ENCODE data around the gene LY6G5B. TPM values are rescaled to one million over a fixed set of nuclear protein-coding genes. Genes with fewer than 3 reads are reported as not detected.

Gene LY6G5B, protein sequence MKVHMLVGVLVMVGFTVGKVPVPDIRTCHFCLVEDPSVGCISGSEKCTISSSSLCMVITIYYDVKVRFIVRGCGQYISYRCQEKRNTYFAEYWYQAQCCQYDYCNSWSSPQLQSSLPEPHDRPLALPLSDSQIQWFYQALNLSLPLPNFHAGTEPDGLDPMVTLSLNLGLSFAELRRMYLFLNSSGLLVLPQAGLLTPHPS
- 5.2 and 8.3 TPM in 2 replicates for total RNA-seq

DNA sequence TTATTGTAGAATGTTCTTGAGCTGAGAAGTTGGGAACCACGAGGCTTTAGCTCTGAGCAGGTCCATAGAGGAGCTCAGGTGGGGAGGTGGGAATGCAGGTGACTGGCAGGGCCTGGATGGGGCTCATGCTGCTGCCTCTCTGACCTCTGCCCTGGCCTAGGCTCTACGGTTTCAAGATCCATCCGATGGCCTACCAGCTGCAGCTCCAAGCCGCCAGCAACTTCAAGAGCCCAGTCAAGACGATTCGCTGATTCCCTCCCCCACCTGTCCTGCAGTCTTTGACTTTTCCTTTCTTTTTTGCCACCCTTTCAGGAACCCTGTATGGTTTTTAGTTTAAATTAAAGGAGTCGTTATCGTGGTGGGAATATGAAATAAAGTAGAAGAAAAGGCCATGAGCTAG is at the start of gene LY6G5B:
Gene LY6G5B, plus strand, starts transcription at position 301 of the 400 bp plus-strand sequence. CDS start 975 bp downstream, outside the sequence.

DNA sequence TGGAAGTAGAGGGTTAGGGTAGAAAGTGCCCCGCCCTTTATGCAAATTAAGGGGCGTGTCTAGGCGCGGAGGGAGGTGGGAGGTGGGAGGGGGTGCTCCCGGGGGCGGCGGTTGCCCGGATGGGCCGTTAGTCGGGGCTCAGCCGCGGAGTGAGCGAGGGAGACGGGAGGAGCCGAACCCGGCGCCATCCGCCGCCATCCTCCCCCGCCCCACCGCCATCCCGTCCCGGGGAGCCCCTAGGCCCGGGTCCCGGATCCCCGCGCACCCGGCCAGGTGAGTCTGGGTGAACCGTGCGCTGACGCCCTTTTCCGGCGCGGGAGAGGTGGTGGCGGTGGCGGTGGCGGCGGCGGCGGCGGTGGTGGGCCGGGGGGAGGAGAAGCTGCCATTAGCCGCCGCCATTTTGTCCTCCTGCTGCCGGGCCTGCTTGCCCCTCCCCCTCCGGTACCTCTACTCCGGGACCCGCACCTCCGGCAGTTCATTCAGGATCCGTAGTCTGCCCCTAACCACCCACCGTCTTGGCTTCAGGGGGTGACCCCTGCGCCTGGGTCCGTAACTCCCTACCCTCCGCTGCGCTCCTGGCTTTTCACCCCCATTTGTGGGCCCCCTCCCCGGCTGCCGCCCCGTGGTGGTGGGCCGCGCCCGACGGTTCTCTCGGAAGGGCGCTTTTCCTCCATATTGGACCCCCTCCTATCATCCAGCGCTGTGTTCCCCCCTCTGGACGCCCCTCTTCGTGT is 49.0 kb upstream of the LY6G5B start, which contains the start of gene PRRC2A:
Gene PRRC2A, plus strand, starts transcription at position 130 of the 734 bp plus-strand sequence. CDS start 2,075 bp downstream, outside the sequence.

DNA sequence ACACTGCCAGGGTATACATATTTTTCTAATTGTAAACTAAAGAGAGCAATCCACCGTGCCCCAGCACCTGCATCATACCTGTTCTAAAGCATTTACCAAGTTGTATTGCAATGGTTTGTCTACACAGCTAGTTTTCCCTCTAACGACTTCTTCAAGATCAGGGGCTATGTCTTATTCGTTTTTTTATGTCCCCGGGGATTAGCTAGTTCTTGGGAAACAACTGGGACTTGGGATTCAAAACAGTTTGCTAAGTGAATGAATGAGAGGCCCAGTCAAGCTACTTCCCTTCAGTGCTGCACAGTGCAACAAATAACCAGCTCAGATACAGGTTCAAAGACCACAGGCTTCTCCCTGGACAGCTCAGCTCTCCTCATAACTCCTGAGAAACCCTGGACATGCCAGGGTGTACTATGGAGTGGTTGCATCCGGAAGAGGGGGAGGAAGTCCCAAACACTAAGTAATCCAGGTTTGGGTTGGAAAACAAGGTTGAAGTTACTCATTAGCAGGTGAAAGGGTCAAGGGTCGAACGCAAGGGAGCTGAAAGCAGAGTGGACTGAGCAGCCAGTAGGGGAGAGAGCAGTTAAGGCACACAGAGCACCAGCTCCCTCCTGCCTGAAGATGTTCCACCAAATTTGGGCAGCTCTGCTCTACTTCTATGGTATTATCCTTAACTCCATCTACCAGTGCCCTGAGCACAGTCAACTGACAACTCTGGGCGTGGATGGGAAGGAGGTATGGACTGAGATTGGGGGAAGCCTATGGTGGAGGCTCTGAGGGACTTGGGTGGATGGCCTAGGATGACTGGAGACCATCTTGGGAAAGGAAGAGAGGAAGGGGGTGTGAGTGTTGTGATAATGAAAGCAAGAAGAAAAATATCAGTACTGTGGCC is 14.2 kb upstream of the LY6G5B start, which contains the start of gene APOM:
Gene APOM, plus strand, starts transcription at position 546 of the 889 bp plus-strand sequence. Its CDS starts 73 bp downstream, at position 619.

DNA sequence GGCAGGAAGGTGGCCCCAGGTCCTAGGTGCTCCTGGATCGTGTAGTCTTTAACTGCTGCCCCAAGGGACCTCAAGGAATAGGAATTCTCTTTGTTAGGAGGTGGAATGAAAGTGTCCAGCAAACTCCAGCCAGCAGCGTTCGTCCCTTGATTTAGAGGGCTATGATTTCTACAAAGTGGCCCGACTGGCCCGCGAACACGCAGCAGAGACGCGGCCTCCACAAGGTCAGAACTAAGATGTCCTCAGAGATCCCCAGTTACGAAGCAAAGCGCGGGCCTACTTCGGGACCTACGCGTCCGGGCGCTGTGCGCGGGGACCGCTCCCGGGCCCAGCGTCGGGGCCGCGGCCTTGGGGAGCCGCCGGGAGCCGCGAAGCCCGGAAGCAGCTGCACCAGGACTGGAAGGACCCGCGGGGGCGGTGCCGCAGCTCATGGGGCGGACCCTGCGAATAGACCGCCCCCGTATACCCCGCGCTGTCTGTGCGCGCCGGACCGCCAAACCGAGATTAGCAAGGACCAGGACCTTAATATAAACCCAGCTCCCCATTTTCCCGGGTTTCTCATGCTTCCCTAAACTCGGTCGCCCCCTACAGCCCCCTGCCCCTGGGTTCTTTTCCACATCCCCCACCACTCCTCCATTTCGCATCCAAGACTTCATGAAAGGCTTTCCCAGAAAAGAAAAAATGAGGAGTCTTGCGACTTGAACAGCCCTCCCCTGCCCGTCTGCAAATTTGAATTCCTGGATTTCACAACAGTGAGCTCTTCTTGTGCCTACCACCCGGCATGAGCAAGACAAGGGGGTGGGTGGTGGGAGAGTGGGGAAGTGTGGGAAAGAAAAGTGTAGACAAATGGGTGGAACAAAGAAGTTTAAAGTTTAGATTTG is 9.2 kb upstream of the LY6G5B start, which contains the start of gene C6orf47:
Gene C6orf47, minus strand, starts transcription at position 398 of the 881 bp plus-strand sequence. CDS start 831 bp downstream, outside the sequence.

DNA sequence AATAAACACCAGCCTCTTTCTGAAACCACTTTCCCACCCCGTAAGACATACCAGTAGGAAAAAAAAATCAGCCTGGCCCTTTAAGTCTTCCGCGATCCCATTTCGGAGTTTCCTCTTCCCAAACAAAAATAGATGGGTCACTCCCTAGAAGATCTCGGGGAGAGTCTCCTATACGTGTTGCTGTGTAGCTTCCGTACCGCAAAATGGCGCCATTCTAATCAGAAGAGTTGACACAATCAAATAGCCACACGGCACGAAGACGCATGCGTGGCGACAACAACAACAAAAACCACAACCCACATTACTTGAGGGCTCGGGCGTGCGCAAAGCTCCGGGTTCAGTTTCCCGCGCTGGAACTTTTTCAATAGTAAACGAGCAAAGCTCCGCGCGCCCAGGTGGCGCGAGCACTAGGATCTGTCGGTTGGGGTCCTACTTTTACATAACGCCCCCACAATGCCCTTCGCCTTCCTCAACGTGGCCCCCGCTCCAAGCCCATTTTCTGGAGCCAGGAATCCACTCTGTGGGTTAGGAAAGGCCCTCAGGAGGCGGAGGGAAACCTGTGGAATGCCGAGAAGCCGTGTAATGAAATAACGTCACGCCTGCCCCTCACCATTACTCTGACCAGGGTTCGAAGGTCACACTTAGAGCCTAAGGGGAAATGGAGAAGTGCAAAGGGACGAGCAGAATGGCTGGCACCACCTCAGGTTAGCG is 4.8 kb upstream of the LY6G5B start, which contains the start of gene GPANK1:
Gene GPANK1, minus strand, starts transcription at position 208 of the 711 bp plus-strand sequence. CDS start 519 bp downstream, outside the sequence.

DNA sequence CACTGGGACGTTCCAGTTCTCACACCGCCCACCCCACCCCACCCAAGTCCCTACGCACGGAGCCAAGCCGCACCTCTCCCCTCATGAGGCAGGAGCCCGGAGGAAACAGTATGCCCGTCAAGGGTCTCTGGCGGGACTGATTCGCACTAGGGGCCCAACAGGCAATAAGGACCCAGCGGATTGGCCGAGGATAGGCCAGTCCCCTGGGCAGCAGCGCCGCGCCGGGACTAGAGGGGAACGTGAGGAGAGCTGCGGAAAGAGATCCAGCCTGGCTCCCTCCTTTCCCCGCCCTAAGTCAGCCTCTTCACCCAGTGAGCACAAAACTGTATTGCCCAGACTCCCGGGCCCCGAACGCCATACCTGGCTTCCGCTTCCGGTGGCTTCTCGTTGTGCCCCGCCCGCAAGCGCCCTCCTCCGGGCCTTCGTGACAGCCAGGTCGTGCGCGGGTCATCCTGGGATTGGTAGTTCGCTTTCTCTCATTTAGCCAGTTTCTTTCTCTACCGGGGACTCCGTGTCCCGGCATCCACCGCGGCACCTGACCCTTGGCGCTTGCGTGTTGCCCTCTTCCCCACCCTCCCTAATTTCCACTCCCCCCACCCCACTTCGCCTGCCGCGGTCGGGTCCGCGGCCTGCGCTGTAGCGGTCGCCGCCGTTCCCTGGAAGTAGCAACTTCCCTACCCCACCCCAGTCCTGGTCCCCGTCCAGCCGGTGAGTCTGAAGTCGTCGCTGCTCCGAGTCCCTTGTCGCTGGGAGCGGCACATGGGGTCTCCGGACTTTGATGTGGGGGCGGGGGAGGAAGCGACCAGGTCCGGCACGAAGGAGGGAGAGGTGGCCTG is 4.1 kb upstream of the LY6G5B start, which contains the start of gene CSNK2B:
Gene CSNK2B, plus strand, starts transcription at position 580 of the 836 bp plus-strand sequence. CDS start 752 bp downstream, outside the sequence.

DNA sequence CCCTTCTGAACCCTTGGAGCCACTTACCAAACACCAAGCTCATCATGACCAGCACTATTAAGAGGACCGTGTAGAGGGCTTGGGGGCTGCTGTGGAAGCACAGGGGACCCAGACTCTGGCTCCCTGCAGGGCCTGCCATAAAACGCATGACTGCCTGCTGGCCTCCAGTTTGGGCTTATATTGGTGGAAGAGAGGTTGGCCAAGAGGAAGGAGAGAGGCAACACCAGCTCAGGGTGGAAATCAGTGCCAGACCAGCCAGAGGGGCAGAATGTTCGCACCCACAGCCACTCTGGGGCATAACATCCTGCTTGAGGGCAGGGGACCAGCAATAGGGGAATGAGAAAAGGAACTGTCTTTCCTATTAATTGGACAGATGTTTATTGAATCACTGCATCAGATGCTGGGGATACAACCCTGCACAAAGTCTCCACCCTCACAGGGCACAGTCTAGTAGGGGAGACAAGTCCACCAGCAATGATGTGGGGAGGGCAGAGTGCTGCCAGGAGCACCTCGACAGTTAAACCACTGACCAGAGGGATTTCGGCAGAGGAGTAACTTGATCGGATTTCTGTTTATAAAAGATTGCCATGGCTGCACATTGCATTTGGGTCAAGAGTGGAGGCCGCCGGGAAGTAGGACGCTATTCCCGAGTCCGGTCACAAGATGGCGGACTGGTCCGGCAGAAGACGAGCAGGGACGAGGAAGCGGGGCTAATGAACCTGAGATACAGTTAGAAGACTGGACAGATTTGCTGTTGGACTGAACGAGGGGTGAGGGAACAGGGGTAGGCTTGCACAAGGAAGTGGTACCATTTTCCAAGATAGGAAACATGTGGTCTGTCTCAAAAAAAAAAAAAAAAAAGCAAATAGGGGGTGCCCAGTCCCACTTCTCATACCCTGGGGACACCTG is 10.7 kb downstream of the LY6G5B start, which contains the start of gene LY6G5C:
Gene LY6G5C, minus strand, starts transcription at position 842 of the 909 bp plus-strand sequence. Its CDS starts 694 bp downstream, at position 148.

DNA sequence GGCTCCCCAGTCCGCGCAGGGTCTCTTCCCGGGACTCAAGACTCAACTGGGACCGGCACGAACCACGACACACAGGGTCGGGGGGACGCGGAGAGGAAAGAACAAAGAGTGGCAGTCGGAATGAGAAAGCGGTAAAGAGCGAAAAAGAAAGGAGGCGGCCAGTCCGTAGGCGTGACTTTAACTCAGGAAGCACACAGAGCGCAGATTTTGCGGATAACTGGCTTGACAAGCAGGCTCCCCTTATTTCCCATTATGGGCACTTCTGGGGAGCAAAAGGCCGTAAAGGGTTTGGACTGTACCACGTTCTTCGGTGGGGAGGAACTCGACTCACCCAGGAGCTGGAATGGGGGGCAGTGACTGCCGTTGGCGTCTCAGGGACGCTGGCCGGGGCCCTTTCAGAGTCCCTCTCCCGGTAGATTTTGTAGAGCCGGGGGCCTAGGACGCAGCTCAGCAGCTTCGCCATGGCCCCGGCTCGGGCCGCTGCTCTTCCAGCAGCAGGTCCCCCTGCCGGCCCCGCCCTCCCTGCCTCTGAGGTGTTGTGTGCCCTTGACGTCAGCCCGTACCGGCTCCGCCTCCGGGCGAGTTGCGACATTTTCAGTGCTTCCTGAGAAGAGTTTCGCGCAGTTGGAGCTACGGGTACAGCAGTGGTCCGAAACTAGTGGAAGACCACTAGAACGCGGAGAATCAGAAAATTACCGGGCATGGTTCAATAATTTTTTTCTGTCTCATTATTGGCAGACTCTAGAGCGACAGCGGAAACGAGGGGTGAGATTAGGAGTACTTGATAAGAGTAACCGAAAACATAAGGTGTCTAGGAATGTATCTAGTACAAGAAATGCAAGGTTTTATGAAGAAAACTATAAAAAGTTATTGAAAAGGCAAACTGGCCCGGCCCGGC is 33.3 kb downstream of the LY6G5B start, which contains the start of gene ABHD16A:
Gene ABHD16A, minus strand, starts transcription at position 506 of the 898 bp plus-strand sequence. Its CDS starts 43 bp downstream, at position 463.

DNA sequence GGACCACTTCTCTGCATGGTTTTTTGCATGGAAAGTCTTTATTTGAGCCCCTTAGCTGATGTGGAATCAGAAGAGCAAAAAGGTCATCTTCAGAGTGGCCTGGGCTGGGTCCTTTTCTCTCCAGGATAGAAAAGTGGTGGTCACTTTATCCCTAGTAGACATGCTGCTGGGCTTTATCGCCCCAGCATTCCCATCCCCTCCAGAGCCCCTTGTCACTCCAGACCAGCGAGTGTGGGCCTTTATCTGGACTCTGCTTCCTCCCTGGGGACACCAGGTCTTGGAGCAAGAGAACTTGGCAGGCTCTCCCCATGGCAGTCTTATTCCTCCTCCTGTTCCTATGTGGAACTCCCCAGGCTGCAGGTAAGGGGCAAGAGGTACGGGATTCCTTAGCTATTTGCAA is 36.8 kb downstream of the LY6G5B start, which contains the start of gene LY6G6F:
Gene LY6G6F, plus strand, starts transcription at position 268 of the 400 bp plus-strand sequence. Its CDS starts 41 bp downstream, at position 309.

DNA sequence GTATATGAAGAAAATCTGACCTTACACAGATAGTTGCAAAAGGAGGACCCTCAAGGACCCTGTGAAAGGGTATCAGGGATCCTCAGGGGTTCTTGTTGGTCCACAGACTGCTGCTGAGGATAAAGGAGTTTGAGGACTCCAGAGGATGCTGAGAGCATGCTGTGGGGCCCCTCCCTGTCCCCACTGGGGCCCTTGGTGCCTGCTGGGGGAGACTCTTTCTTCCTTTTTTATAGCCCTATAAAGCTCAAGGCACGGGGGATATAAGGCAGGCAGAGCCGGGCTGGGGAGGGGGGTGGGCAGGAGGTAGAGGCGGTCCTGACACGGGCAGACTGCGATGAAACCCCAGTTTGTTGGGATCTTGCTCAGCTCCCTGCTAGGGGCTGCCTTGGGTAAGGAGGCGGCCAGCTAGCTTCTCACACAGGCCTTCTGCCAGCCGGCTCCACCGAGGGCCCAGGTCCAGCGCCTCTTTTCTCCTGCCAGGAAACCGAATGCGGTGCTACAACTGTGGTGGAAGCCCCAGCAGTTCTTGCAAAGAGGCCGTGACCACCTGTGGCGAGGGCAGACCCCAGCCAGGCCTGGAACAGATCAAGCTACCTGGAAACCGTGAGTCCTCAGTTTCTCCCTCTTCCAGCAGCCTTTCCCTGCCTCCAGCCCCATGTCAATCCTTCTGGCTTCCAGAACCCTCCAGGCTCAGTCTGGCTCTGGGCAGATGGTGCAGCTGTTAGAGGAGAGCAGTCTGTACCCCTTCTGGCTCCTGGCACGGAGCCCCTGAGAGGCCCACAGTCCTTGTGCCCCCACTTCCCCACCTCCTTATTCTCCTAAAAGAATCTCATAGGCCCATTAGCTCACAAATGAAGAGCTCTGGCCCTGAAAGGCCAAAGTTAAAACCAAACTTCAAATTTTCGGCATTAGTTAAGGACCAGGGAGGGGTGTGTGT is 45.5 kb downstream of the LY6G5B start, which contains the start of gene LY6G6D:
Gene LY6G6D, plus strand, starts transcription at position 327 of the 937 bp plus-strand sequence. Its CDS starts 8 bp downstream, at position 335.

DNA sequence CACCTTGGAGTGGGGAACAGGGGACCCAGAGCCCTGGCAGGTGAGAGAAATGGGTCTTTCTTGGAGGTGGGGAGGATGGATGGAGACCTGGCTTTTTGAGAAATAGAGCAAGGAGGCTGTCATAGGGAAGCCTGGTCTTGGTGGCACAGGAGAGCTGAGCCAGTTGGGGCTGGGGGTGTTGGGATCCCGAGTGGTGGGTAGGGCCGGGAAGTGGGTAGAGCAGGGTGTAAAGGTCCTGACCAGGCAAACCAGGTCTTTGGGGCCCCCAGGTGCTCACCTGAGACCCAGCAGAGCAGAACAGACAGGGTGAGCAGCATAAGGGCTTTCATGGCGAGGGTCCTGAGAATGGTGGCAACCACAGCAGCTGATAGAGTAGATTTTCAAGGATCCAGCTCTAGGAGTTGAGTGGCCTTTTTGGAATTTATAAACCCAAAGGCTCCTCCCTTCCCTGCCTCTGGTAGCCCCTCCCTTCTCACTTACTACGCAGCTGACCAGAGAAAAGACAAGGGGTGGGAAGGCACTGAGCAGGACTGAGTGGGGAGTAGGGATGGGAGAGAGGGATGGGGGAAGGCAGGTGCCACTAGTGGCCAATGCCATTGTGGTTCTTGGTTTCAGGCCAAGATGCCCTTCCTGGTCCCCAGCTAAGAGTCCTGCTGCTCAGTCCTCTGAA is 51.7 kb downstream of the LY6G5B start, which contains the start of gene LY6G6C:
Gene LY6G6C, minus strand, starts transcription at position 396 of the 670 bp plus-strand sequence. Its CDS starts 67 bp downstream, at position 329.

